Neural cell (in vitro differentiated cells): Measurements from ENCODE around the gene CLASP1. TPM values are rescaled to one million over a fixed set of nuclear protein-coding genes. Genes with fewer than 3 reads are reported as not detected.

Source experiments
- H2AFZ ChIP-seq: fragments of 200-600, 300-800 bp; sonication (generic), shearing (Covaris generic); 2 replicates; pipeline ENCODE4 v1.6.0; 2014; ENCODE audit warnings: low read depth, mild to moderate bottlenecking, antibody characterized with exemption, low read length, moderate library complexity
- H3F3A ChIP-seq: fragments of 200-600 bp; shearing (Covaris generic); 2 replicates; pipeline ENCODE4 v1.6.1; 2016; ENCODE audit warnings: mild to moderate bottlenecking, moderate library complexity, mixed read lengths, antibody characterized with exemption, low read length; ENCODE audit not compliant: insufficient read depth, poor library complexity, severe bottlenecking
- H3K27ac ChIP-seq: fragments of 200-600, 300-800 bp; sonication (generic), shearing (Covaris generic); 2 replicates; pipeline ENCODE4 v1.5.1; 2014; ENCODE audit warnings: mild to moderate bottlenecking, low read length, moderate library complexity
- H3K27me3 ChIP-seq: fragments of 300-800, 200-600 bp; sonication (generic), shearing (Covaris generic); 2 replicates; pipeline ENCODE4 v1.6.0; 2014; ENCODE audit warnings: mild to moderate bottlenecking, low read depth, low read length, moderate library complexity; ENCODE audit not compliant: insufficient read depth
- H3K36me3 ChIP-seq: fragments of 300-800, 200-600 bp; sonication (generic), shearing (Covaris generic); 2 replicates; pipeline ENCODE4 v1.5.1; 2014; ENCODE audit warnings: mild to moderate bottlenecking, antibody characterized with exemption, low read length, moderate library complexity; ENCODE audit not compliant: insufficient read depth
- H3K4me2 ChIP-seq: fragments of 300-800, 200-600 bp; sonication (generic), shearing (Covaris generic); 2 replicates; pipeline ENCODE4 v1.6.0; 2014; ENCODE audit warnings: mild to moderate bottlenecking, low read length
- H3K4me3 ChIP-seq: fragments of 300-800, 200-600 bp; sonication (generic), shearing (Covaris generic); 2 replicates; pipeline ENCODE4 v1.5.1; 2014; ENCODE audit warnings: mild to moderate bottlenecking, low read length, moderate library complexity
- H3K79me2 ChIP-seq: fragments of 200-600 bp; shearing (Covaris generic); replicated peaks from 2 replicates; pipeline ENCODE4 v1.6.0; 2014; ENCODE audit warnings: mild to moderate bottlenecking, low read length, moderate library complexity; ENCODE audit not compliant: insufficient read depth
- H3K9ac ChIP-seq: fragments of 300-800, 200-600 bp; sonication (generic), shearing (Covaris generic); 2 replicates; pipeline ENCODE4 v1.6.1; 2016; ENCODE audit warnings: mild to moderate bottlenecking, low read length, mixed read lengths
- H3K9me2 ChIP-seq: fragments of 200-600 bp; shearing (Covaris generic); 2 replicates; pipeline ENCODE4 v1.6.1; 2016; ENCODE audit warnings: mild to moderate bottlenecking, low read length, mixed read lengths; ENCODE audit not compliant: insufficient read depth
- H3K9me3 ChIP-seq: fragments of 200-600, 300-800 bp; sonication (generic), shearing (Covaris generic); 2 replicates; pipeline ENCODE4 v1.6.1; 2016; ENCODE audit warnings: mild to moderate bottlenecking, mixed run types, low read length, moderate library complexity, mixed read lengths
- H4K20me1 ChIP-seq: fragments of 200-600 bp; shearing (Covaris generic); 2 replicates; pipeline ENCODE4 v1.6.1; 2016; ENCODE audit warnings: mild to moderate bottlenecking, mixed run types; ENCODE audit not compliant: insufficient read depth
- EP300 ChIP-seq: fragments of 450-650 bp; conservative IDR thresholded peaks from 2 replicates; pipeline ENCODE4 v1.6.1; 2014; ENCODE audit warnings: antibody characterized with exemption, mild to moderate bottlenecking, moderate library complexity; ENCODE audit not compliant: poor library complexity, severe bottlenecking
- EZH2 ChIP-seq: fragments of 200-600, 300-800 bp; shearing (Covaris generic), sonication (generic); IDR thresholded peaks from 2 replicates; pipeline ENCODE4 v1.6.1; 2014; ENCODE audit warnings: antibody characterized with exemption, low read length, borderline replicate concordance, mild to moderate bottlenecking; ENCODE audit not compliant: insufficient read depth, poor library complexity, severe bottlenecking
- MXI1 ChIP-seq: fragments of 450-650 bp; conservative IDR thresholded peaks from 2 replicates; pipeline ENCODE4 v1.6.1; 2014; ENCODE audit warnings: antibody characterized with exemption, mild to moderate bottlenecking; ENCODE audit not compliant: poor library complexity, severe bottlenecking
- POLR2AphosphoS5 ChIP-seq: IDR thresholded peaks from 2 replicates; pipeline ENCODE4 v1.6.1; 2012
- RAD21 ChIP-seq: fragments of 450-650 bp; conservative IDR thresholded peaks from 2 replicates; pipeline ENCODE4 v1.6.1; 2014; ENCODE audit warnings: antibody characterized with exemption, mild to moderate bottlenecking, moderate library complexity
- SMC3 ChIP-seq: fragments of 450-650 bp; conservative IDR thresholded peaks from 2 replicates; pipeline ENCODE4 v1.6.1; 2014; ENCODE audit warnings: antibody characterized with exemption, mild to moderate bottlenecking, moderate library complexity; ENCODE audit not compliant: poor library complexity
- TAF1 ChIP-seq: IDR thresholded peaks from 2 replicates; pipeline ENCODE4 v1.6.1; 2012; ENCODE audit warnings: low read depth
- polyA plus RNA-seq: library from polyadenylated mRNA; depleted of rRNA; stranded (reverse); fragments of >200 nt; gene quantifications from 2 replicates; pipeline ENCODE4 v1.2.3, GENCODE V29; 2014
- TF ChIP-seq, protein P1 (sequence below): IDR thresholded peaks from 2 replicates; pipeline ENCODE4 v1.6.1; 2012; ENCODE audit warnings: borderline replicate concordance
- TF ChIP-seq, protein P2 (sequence below): fragments of 450-650 bp; IDR thresholded peaks from 2 replicates; pipeline ENCODE4 v1.5.1; 2014; ENCODE audit warnings: antibody characterized with exemption, mild to moderate bottlenecking, moderate library complexity; ENCODE audit not compliant: poor library complexity, severe bottlenecking

Gene CLASP1
- polyA plus RNA-seq, 1 donor from 2014 or later, result 41.3 TPM

DNA sequence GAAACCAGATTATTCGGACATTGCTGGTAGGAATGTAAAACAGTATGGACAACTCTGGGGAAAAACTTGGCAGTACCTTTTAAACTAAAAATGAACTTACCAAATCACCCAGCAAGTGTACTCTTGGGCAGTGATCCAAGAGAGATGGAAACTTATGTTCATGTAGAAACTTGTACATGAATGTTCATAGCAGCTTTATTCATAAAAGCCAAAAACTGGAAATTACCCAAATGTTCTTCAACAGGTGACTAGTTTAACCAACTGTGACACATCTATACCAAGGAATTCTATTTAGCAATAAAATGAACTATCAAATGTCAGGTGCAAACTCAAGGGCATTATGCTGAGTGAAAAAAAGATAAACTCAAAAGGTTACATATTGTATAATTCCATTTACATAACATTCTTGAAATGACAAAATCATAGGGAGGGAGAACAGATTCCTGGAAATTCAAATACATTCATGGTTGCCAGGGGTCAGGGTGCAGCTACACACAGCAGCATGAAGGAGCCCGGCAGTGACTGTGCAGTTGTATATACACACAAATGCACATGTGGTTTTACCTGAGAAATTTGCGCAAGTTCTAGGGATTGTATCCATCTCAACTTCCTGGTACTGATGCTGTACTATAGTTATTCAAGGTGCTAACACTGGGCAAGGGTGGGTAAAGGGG, 122.1 kb downstream of the CLASP1 start:
- peaks cover 34% of the 10 kb centered on the region for H3K79me2 ChIP-seq
- H3K9me3 ChIP-seq, result no peaks in the 10 kb centered on the region
- H3K27me3 ChIP-seq, result no peaks in the 10 kb centered on the region
- no peaks in the 10 kb centered on the region for H3K9me2 ChIP-seq
- no peak overlapping the region for H3K4me2 ChIP-seq
- H3K4me3 ChIP-seq, result peak overlapping the region; percentile 94
- peaks cover 4% of the 10 kb centered on the region for H4K20me1 ChIP-seq
- H3K9ac ChIP-seq, result no peak overlapping the region
- no peaks in the 10 kb centered on the region for H3F3A ChIP-seq
- peaks cover 15% of the 10 kb centered on the region for H3K36me3 ChIP-seq
- TF ChIP-seq, protein P1, sequence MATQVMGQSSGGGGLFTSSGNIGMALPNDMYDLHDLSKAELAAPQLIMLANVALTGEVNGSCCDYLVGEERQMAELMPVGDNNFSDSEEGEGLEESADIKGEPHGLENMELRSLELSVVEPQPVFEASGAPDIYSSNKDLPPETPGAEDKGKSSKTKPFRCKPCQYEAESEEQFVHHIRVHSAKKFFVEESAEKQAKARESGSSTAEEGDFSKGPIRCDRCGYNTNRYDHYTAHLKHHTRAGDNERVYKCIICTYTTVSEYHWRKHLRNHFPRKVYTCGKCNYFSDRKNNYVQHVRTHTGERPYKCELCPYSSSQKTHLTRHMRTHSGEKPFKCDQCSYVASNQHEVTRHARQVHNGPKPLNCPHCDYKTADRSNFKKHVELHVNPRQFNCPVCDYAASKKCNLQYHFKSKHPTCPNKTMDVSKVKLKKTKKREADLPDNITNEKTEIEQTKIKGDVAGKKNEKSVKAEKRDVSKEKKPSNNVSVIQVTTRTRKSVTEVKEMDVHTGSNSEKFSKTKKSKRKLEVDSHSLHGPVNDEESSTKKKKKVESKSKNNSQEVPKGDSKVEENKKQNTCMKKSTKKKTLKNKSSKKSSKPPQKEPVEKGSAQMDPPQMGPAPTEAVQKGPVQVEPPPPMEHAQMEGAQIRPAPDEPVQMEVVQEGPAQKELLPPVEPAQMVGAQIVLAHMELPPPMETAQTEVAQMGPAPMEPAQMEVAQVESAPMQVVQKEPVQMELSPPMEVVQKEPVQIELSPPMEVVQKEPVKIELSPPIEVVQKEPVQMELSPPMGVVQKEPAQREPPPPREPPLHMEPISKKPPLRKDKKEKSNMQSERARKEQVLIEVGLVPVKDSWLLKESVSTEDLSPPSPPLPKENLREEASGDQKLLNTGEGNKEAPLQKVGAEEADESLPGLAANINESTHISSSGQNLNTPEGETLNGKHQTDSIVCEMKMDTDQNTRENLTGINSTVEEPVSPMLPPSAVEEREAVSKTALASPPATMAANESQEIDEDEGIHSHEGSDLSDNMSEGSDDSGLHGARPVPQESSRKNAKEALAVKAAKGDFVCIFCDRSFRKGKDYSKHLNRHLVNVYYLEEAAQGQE, result no peak
- TF ChIP-seq SMC3 (no peak), EP300 (no peak), RAD21 (no peak), TAF1 (no peak), POLR2AphosphoS5 (no peak), MXI1 (no peak)
- TF ChIP-seq, protein P2, sequence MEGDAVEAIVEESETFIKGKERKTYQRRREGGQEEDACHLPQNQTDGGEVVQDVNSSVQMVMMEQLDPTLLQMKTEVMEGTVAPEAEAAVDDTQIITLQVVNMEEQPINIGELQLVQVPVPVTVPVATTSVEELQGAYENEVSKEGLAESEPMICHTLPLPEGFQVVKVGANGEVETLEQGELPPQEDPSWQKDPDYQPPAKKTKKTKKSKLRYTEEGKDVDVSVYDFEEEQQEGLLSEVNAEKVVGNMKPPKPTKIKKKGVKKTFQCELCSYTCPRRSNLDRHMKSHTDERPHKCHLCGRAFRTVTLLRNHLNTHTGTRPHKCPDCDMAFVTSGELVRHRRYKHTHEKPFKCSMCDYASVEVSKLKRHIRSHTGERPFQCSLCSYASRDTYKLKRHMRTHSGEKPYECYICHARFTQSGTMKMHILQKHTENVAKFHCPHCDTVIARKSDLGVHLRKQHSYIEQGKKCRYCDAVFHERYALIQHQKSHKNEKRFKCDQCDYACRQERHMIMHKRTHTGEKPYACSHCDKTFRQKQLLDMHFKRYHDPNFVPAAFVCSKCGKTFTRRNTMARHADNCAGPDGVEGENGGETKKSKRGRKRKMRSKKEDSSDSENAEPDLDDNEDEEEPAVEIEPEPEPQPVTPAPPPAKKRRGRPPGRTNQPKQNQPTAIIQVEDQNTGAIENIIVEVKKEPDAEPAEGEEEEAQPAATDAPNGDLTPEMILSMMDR, result no peak
- no peak overlapping the region for H2AFZ ChIP-seq
- H3K27ac ChIP-seq, result no peak overlapping the region

DNA sequence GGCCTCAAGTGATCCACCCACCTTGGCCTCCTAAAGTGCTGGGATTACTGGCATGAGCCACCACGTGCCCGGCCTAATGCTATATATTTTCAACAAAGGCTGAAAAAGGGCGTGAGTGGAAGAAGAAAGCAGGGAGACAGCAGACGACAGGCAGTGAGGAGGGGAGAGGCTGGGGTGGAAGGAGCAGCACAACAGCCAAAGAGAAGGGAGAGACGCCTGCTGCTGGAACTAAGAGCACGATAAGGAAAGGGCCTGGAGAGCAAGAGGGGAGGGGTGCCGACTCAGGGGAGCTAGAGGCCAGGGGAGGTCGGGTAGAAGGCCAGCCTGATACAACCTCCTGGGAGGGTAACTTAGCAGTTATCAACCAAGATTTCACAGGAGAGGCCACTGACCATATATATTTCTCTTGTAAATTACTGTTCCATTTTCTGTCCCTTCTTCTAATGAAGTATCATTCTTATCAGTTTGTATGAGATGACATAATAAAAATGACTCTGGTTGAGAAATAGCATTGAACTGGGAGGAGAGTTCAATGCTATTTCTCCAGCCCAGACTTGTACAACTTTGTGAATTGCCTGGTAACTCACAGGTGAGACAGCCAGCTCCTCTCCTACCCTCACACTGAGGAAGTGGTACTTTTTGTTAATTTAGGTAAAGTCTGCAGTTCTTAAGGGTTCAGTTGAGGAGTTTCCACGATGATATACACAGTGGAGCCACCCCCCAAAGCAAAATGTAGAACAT, 124.4 kb downstream of the CLASP1 start:
- H2AFZ ChIP-seq, result no peak overlapping the region
- H3K79me2 ChIP-seq, result peaks cover 33% of the 10 kb centered on the region
- no peaks in the 10 kb centered on the region for H3K9me2 ChIP-seq
- TF ChIP-seq RAD21 (no peak), TAF1 (no peak), POLR2AphosphoS5 (no peak), MXI1 (no peak), SMC3 (no peak), EZH2 (no peak), EP300 (no peak)
- TF ChIP-seq, protein P2, result no peak
- no peaks in the 10 kb centered on the region for H4K20me1 ChIP-seq
- no peaks in the 10 kb centered on the region for H3F3A ChIP-seq
- H3K36me3 ChIP-seq, result peaks cover 15% of the 10 kb centered on the region
- H3K27ac ChIP-seq, result no peak overlapping the region
- no peak overlapping the region for H3K4me2 ChIP-seq
- no peak overlapping the region for H3K9ac ChIP-seq
- no peaks in the 10 kb centered on the region for H3K9me3 ChIP-seq
- no peak overlapping the region for H3K4me3 ChIP-seq
- H3K27me3 ChIP-seq, result no peaks in the 10 kb centered on the region
